GM12891 (cell line): ENCODE data around the gene PTPN3.
"Not testable (repeated sequence)": the region's sequence is repeated elsewhere in the genome, so short reads cannot be mapped to it uniquely, and the experiment has no call there.

ENCODE experiments used
- DNase-seq: peaks from one replicate; pipeline ENCODE4 v3.0.0; 2011; ENCODE audit warnings: low spot score; ENCODE audit not compliant: insufficient read length
- FAIRE-seq: peaks from 2 replicates; lab custom pipeline; 2011; peaks lifted over from hg19 to GRCh38; lab: Jason Lieb, UNC
- PAX5 ChIP-seq: IDR thresholded peaks from 2 replicates; pipeline ENCODE4 v1.6.1; 2011; ENCODE audit warnings: low read length, moderate library complexity, mild to moderate bottlenecking; ENCODE audit not compliant: insufficient read depth, severe bottlenecking
- POLR2A ChIP-seq: IDR thresholded peaks from 2 replicates; pipeline ENCODE4 v1.6.1; 2011; ENCODE audit warnings: low read depth, low read length, control low read depth
- POLR2AphosphoS5 ChIP-seq: IDR thresholded peaks from 2 replicates; pipeline ENCODE4 v1.6.1; 2011; ENCODE audit warnings: low read depth, low read length, control low read depth
- POU2F2 ChIP-seq: IDR thresholded peaks from 2 replicates; pipeline ENCODE4 v1.6.1; 2011; ENCODE audit warnings: low read depth, mild to moderate bottlenecking, control low read depth, low read length, moderate library complexity
- SPI1 ChIP-seq: IDR thresholded peaks from 2 replicates; pipeline ENCODE4 v1.6.1; 2011; ENCODE audit warnings: low read depth, low read length, control low read depth
- TAF1 ChIP-seq: IDR thresholded peaks from 2 replicates; pipeline ENCODE4 v1.6.1; 2011; ENCODE audit warnings: low read depth, low read length, control low read depth

The PTPN3 gene

DNA sequence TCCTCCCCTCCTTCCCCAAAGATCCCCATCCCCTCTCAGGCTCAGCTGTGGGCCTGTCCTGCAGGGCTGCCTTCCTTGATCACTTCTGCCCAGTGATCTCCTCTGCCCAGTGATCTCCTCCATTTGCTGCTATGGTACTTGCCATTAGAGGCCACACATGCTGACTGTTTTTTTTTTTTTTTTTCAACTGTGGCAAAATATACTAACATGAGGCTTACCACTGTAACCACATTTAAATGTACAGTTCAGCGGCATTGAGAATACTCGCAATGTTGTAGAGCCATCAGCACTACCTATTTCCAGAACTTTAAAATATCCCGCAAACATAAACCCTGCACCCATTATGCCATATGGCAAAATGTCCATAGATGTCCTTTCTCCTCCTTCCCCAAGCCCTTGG, 115.5 kb downstream of the PTPN3 start:
- no peak for DNase-seq
- no peak for TF ChIP-seq PAX5
- no peak for TF ChIP-seq TAF1
- TF ChIP-seq POLR2A, result no peak
- TF ChIP-seq SPI1, result no peak
- TF ChIP-seq POLR2AphosphoS5, result no peak
- TF ChIP-seq POU2F2, result no peak
- FAIRE-seq, result no peak

DNA sequence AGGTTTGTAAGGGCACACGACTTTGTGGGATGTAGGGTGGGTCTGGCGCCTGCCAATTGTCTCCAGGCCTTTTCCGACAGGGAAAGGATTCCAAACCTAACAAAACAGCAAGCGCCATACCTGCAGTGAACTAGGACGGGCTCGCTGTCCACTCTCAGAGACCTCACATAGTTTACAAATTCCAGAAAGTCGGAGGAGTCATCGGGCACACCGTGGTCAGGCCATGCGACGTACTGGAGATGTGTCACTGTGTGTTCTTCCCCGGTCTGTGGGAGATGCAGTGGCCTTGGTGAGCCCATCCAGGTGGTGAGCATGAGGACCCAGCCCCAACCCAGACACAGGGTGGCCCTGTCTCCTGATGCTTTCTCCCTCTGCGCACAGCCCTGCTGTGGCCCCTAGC, 115.9 kb downstream of the PTPN3 start:
- DNase-seq (no peak), FAIRE-seq (no peak)
- TF ChIP-seq POLR2AphosphoS5, result no peak
- TF ChIP-seq PAX5, result no peak
- TF ChIP-seq SPI1, result no peak
- no peak for TF ChIP-seq TAF1
- no peak for TF ChIP-seq POLR2A
- no peak for TF ChIP-seq POU2F2

DNA sequence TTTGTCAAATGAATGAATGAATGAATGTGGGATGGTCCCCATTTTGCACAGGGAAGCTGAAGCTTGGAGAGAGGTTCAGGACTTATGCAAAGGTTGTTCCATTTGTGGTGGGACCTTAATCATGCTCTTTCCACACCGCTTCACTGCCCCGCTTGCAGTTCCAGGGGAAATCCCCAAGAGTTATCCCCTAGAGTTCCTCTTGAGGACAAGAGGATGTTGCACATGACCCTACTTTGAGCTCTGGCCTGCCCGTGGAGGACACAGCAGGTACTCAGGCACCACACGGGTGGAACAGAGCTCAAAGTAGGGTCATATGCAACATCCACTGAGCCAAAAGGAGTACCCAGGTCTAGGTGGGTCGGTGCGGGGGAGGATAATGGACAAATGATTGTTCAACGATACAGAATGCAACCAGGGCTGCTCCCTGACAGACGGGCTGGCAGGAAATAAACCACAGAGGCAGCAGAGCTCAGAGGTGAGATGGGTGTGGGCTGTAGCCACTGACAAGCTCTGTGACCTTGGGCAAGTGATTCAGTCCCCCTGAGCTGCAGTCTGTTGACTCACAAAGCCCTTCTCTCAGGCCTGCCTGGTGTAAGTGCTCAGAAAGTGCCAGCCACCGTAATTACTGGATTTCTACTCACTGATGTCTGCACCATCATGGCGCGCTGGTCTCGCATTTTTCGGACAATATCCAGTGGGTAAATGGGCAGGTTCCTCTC, 116.9 kb downstream of the PTPN3 start:
- DNase-seq (no peak), FAIRE-seq (peak; percentile 91)

DNA sequence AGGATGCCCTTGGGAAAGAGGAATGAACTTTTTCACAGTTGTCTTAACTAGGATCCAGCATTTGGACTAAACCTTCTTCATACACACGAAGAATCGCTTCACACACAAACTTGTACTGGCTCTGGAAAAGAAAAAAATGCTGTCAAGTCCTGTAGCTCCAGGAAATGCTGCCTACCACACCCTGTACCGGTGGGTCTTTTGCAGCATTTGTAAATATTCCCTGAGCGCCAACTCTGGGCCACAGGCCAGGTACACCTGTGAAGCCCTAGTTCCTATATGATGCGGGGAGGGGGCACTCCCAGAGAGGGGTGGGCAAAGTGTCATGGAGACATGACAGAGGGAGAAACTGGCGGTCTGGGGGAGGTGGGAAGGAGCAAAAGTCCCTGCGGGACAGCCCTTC, 118.6 kb downstream of the PTPN3 start:
- TF ChIP-seq PAX5, result no peak
- no peak for DNase-seq
- no peak for FAIRE-seq

More for the DNA sequence above, 116.9 kb downstream of the PTPN3 start:
- no peak for TF ChIP-seq POU2F2
- TF ChIP-seq TAF1, result no peak

DNA sequence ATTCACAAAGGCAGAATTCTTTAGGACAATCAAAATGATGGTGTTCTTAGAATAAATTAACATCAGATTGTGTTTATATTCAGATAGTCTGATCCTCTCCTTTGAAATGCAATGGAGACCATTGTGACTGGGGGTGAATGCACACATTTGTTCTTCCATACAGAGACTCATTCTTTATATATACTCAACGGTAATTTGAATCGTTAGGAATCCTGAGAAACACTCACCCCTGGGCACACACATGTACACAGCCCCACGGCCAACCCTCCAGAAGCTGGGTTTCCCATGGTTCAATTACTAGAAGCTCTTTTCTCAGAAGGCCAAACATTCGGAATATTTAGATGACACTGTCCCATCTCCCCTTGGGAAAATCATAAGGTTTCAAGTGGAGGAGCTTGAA, 119.8 kb downstream of the PTPN3 start:
- TF ChIP-seq POU2F2 (no peak), SPI1 (no peak), PAX5 (no peak), POLR2A (no peak), TAF1 (no peak), POLR2AphosphoS5 (no peak)
- DNase-seq, result no peak
- no peak for FAIRE-seq

DNA sequence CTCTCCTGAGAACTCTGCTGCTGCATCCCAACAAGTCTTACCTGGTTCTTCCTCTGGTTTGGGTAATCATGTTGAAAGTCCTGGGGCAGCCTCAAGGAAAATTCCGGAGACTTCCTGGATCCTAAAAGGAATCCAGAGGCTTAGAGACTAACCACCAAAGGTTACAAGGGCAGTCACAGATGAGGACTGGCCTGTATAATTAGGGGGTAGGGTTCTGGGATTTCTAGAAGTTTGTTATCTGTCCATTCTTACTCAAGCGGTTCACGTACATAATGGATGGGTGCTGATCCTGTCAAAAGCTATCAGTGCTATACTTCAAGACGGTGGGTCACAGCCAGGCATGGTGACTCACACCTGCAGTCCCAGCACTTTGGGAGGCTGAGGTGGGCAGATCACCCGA, 125.9 kb downstream of the PTPN3 start:
- no peak for FAIRE-seq
- no peak for DNase-seq
- TF ChIP-seq SPI1 (no peak), TAF1 (no peak), POU2F2 (no peak), POLR2AphosphoS5 (no peak), PAX5 (no peak), POLR2A (no peak)

DNA sequence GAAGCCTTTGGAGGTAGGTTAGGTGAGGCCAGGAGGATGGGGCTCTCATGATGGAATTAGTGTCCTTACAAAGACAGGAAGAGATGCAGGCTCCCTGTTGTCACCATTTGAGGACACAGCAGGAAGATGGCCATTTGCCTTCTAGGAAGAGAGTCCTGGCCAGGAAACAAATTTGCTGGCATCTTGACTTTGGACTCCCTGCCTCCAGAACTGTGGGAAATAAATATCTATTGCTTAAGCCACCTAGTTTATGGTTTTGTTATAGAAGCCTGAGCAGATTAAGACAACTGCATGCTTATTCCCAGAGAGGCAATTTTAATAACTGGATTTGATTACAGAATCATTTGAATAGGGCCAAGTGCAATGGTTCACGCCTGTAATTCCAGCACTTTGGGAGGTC, 126.7 kb downstream of the PTPN3 start:
- DNase-seq (no peak), FAIRE-seq (no peak)
- no peak for TF ChIP-seq PAX5
- TF ChIP-seq POLR2A, result no peak
- no peak for TF ChIP-seq SPI1
- no peak for TF ChIP-seq TAF1
- no peak for TF ChIP-seq POU2F2

DNA sequence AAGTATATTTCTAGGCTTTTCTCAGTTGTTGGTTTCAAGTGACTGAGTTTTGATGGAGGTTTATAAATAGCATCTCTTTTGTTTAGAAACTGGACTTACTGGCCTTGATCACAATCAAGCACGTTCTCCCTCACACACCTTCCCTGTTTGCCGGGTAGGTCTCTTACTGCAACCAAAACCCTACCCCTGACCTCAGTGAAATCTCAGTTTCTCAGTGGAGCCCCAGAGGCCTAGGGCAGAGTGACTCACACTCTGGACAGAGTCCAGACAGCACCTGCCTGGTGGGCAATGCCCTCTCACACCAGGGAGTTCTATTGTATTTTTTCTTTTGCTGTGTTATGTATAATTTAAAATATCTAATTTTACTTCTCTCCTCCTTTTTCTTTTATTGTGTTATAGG, 128.8 kb downstream of the PTPN3 start:
- no peak for DNase-seq
- no peak for TF ChIP-seq SPI1
- TF ChIP-seq PAX5, result no peak
- no peak for TF ChIP-seq TAF1
- TF ChIP-seq POLR2AphosphoS5, result no peak
- no peak for TF ChIP-seq POLR2A
- no peak for TF ChIP-seq POU2F2
- FAIRE-seq, result no peak

DNA sequence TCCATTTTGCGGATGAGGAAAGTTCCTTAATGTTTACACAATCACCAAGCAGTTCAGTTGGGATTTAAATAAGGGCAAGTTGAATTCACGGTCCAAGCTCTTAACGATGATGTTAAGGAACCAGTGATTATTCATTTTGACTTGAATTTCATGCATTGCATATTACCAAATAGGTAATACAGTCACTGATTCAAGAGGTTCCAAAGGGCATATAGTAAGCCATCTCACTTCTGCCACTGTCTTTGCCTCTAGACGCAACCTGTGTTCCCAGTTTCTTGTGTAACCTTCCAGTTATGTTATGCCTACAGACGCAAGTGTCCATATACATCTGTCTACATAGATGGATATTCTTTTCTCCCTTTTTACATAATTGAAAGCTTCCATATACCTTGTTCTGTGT, 137.3 kb downstream of the PTPN3 start:
- TF ChIP-seq SPI1, result no peak
- TF ChIP-seq TAF1, result no peak
- TF ChIP-seq POLR2AphosphoS5, result no peak
- no peak for TF ChIP-seq PAX5
- TF ChIP-seq POLR2A, result no peak
- no peak for TF ChIP-seq POU2F2
- FAIRE-seq (no peak), DNase-seq (no peak)

DNA sequence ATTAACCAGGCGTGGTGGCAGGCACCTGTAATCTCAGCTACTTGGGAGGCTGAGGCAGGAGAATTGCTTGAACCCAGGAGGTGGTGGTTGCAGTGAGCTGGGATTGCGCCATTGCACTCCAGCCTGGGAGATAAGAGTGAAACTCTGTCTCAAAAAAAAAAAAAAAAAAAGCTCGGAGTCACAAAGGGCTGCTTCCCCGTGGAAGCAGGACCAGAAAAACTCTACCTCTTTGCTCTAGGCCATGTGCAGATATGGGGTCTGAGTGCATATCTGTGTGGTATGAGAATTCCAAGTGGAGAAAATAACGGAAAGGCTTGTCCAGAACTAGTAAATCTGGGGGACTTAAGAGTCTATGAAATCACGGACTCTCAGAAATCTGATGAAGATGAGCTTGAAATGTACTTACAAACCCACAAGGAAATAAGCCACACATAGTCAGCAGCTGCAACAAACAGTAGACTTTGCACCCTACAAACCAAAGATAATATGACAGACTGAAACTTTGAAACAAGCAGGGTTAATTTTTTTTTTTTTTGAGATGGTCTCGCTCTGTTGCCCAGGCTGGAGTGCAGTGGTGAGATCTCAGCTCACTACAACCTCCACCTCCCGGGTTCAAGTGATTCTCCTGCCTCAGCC, 139.0 kb downstream of the PTPN3 start:
- DNase-seq, FAIRE-seq: not testable (repeated sequence)

DNA sequence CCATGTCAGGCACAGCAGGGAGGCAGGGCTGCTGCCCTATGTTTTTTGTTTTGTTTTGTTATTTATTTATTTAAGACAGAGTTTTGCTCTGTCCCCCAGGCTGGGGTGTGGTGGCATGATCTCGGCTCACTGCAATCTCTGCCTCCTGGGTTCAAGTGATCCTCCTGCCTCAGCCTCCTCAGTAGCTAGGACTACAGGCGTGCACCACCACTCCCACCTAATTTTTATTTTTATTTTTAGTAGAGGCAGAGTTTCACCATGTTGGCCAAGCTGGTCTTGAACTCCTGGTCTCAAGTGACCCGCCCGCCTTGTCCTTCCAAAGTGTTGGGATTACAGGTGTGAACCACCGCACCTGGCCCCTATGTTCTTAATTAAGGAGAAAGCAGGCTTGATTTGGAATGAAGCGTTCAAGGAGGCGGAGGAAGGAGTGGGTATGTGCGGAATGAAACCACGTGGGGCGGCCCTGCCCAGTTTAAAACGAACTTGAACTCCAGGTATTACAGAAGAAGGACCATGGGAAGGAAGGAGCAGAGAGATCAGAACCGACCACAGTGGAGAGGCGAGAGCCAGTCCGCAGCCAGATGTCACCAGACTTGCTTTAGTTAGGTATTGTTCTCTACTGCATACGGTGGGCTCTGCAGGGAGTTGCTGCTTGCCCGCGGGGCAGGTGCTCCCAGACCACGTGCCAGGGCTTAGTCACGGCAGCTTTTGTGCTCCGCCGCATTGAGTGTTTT, 142.4 kb downstream of the PTPN3 start:
- FAIRE-seq (no peak), DNase-seq (no peak)
- TF ChIP-seq PAX5, result no peak
- TF ChIP-seq POLR2A, result no peak
- TF ChIP-seq TAF1, result no peak
- no peak for TF ChIP-seq POLR2AphosphoS5
- TF ChIP-seq POU2F2, result no peak
- no peak for TF ChIP-seq SPI1
